Stimulated activated CD4-positive, alpha-beta T cell treated with anti-CD3 and anti-CD28 coated beads, Interleukin-2, amount 100 ng/mL, for 4 hours (primary cell): ENCODE data around the gene NR1H3.
"Not testable (repeated sequence)": the region's sequence is repeated elsewhere in the genome, so short reads cannot be mapped to it uniquely, and the experiment has no call there.

Source experiments
- DNase-seq: peaks from one replicate; pipeline ENCODE4 v3.0.0-alpha.2; 2020; ENCODE audit warnings: low read depth

The NR1H3 gene

DNA sequence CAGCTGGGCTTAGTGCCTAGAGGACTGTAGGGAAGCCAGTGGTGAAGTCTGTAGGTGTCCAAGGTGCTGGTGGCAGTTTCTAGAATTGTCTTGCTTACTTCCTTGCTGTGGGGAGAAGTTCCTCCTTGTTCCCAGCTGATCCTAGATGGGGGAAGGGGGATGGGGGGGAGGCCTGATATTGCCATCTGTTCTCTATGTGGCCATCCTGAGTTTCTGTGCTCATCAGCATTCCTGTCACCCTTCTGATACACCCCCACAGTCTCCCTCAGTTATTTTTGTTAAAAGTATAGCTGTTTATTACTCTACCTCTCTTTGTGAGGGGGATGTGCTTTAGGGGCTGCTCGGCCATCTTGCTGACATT lies 48.7 kb downstream of the NR1H3 start:
- no peak for DNase-seq

DNA sequence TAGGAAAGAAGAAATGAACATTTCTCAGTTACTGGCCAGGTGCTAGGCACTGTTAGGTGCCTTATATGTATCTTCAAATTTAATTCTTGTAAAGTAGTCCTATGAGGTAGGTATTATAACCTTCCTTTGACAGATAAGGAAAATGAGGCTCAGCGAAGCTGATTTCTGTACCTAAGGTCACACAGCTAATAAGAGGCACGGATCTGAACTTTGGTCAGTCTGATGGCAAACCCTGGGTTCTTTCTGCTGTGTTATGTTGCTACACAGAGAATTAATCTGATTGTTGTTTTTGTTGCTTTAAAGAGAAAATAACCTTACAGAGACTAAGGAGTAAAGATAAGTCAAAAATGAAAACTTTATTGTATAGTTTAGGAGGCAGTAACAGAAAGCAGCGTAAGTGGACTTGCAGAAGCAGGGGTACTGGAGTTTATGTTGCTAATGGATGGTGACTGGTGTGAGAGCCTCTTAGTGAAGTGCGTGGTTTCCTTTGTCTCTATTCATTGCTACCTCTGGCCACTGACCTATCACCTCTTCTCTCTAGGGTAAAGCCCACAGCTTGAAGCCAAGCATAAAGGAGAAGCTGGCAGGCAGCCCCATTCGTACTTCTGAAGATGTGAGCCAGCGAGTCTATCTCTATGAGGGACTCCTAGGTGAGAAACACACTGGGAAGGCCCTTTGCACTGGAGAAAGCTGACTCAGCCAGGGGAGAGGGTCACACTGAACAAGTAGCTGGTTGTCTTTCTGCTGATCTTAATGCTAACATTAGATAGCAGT lies 50.4 kb downstream of the NR1H3 start:
- DNase-seq: no peak

DNA sequence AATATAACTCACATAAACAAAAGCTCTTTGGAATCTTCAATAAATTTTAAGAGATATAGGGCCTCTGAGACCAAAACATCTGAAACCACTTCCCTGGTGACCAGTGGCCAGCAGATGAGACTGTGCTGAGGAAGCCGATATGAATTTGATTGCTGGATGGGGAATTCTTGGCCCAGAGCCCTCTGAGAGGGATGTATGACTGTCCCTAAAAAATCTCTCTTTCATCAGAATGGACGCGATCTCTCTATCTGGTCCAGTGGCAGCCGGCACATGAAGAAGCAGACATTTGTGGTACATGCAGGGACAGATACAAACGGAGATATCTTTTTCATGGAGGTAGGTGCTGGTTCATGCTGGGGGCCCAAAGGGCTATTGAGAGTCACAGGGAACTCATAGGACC lies 57.2 kb downstream of the NR1H3 start:
- no peak for DNase-seq

DNA sequence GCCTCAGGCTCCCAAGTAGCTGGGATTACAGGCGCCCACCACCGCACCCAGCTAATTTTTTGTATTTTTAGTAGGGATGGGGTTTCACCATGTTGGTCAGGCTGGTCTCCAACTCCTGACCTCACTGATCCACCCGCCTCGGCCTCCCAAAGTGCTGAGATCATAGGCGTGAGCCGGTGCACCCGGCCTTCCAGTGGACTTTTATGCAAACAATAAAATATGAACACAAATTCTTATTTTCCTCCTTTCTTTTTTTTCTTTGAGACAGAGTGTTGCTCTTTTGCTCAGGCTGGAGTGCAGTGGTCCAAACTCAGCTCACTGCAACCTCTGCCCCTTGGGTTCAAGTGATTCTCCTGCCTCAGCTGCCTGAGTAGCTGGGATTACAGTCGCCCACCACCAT lies 58.7 kb downstream of the NR1H3 start:
- not testable (repeated sequence) for DNase-seq

DNA sequence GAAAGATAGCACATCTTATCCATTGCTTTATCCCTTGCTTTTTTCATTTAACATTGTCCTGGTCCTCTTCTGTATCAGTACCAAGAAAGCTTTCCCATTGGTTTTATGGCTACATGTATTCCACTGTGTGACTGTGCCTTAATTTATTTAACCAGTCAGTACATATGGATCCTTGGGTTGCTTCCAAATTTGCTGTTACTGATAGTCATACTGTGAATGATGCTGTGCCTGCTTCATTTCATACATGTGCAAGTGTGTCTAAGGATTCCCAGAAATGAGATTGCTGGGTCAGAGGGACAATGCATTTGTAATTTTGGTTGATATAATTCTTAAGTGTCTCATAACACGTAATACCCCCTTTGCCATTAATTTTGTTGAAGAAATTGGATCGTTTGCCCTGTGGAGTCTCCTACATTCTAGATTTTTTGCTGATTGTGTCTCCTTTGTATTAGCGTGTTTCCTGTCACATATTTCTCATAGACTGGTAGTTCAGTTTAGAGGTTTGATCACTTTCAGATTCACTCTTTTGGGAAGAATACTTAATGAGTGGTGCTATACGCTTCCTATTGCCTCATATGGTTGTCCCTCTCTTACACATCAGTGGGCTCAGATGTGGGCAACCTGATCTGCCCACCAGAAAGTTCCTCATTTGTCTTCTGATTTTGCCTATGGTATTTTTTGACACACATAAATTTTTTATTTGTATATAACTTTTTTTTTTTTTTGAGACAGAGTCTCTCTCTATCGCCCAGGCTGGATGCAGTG lies 59.5 kb downstream of the NR1H3 start:
- no peak for DNase-seq

DNA sequence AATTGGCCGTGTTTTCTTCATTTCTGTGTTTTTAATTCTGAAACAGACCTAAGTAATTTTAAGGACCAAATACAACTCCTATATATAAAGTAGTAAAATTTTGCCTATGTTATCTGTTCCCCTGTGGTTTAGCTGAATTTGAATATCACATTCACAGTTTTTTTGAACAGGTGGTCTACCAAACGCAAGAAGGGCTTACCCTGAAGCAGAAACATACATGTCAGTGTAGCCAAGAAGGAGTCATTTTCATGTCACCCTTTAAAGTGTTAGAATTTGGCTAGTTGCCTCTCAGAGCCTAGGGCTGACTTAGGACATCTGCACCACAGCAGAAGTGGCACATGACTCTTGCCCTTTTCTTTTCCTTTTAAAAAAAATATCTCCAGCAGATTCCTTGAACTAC lies 60.4 kb downstream of the NR1H3 start:
- DNase-seq: no peak
